ENCODE data around the gene LINC00305. TPM values are rescaled to one million over a fixed set of nuclear protein-coding genes. Genes with fewer than 3 reads are reported as not detected.

The LINC00305 gene
- polyA plus RNA-seq, 3 donors, result not detected

GRCh38 chr18:64131314-64131713 is 17.6 kb downstream of the LINC00305 start:
- no peak overlapping the region for H3K4me3 ChIP-seq (replicated peaks in 1 of 3; ENCODE audit: low read depth in 2 of 3, low read length in 3 of 3)
- H3K4me2 ChIP-seq (replicated peaks; ENCODE audit: extremely low read depth, low read length, poor library complexity, severe bottlenecking), result no peak overlapping the region
- Mint-ChIP-seq H3K9me3 (no peaks in the 10 kb centered on the region), H3K4me3 (no peak overlapping the region), H3K4me1 (no peaks in the 10 kb centered on the region), H3K36me3 (no peaks in the 10 kb centered on the region), H3K27me3 (ENCODE audit: low read depth in 3 of 3) (peaks cover 0 to 1% (median 0%) of the 10 kb centered on the region in 3 donors), H3K27ac (no peak overlapping the region)
- H3K79me2 ChIP-seq (ENCODE audit: insufficient read depth, low read length), result no peaks in the 10 kb centered on the region
- no peak overlapping the region for H2AFZ ChIP-seq (ENCODE audit: insufficient read depth, low read depth, low read length, poor library complexity, severe bottlenecking)
- H3K9ac ChIP-seq (ENCODE audit: insufficient read depth, low read length, poor library complexity, severe bottlenecking), result no peak overlapping the region
- H4K20me1 ChIP-seq (ENCODE audit: insufficient read depth, low read length), result no peaks in the 10 kb centered on the region
- no peaks in the 10 kb centered on the region for H3K36me3 ChIP-seq (replicated peaks in 1 of 2; ENCODE audit: control insufficient read depth in 1 of 2, insufficient read depth in 2 of 2, low read length in 2 of 2)
- no peak overlapping the region for H3K27ac ChIP-seq (ENCODE audit: low read depth in 1 of 2, low read length in 2 of 2)
- no peaks in the 10 kb centered on the region for H3K9me3 ChIP-seq (replicated peaks in 1 of 2; ENCODE audit: control insufficient read depth in 1 of 2, insufficient read depth in 1 of 2, low read length in 2 of 2)
- intact Hi-C loops (cut with micrococcal nuclease), result no loop called here
- H3K27me3 ChIP-seq (ENCODE audit: control insufficient read depth in 2 of 2, insufficient read depth in 2 of 2, low read length in 2 of 2), result no peaks in the 10 kb centered on the region
- 100% methylated on average over 1 of the region's 2 CpGs for WGBS (ENCODE audit: insufficient coverage)
- no peaks in the 10 kb centered on the region for H3K4me1 ChIP-seq (ENCODE audit: control insufficient read depth in 1 of 2, insufficient read depth in 2 of 2, low read length in 2 of 2)
- no peak for TF ChIP-seq CTCF (IDR thresholded peaks at IDR 0.05)
- no peak for DNase-seq

- no peaks in the 10 kb centered on the region for H4K20me1 ChIP-seq (ENCODE audit: insufficient read depth, low read length)
- Mint-ChIP-seq H3K9me3 (peaks cover 0 to 2% (median 0%) of the 10 kb centered on the region in 7 donors), H3K27me3 (ENCODE audit: low read depth in 3 of 3) (peaks cover 0 to 2% (median 0%) of the 10 kb centered on the region in 3 donors), H3K4me1 (no peaks in the 10 kb centered on the region), H3K4me3 (no peak overlapping the region), H3K36me3 (no peaks in the 10 kb centered on the region), H3K27ac (no peak overlapping the region)
- no peak for DNase-seq
- no peaks in the 10 kb centered on the region for H3K9me3 ChIP-seq (replicated peaks in 1 of 2; ENCODE audit: control insufficient read depth in 1 of 2, insufficient read depth in 1 of 2, low read length in 2 of 2)
- H3K4me1 ChIP-seq (ENCODE audit: control insufficient read depth in 1 of 2, insufficient read depth in 2 of 2, low read length in 2 of 2), result no peaks in the 10 kb centered on the region
- no peaks in the 10 kb centered on the region for H3K79me2 ChIP-seq (ENCODE audit: insufficient read depth, low read length)
- TF ChIP-seq CTCF (IDR thresholded peaks at IDR 0.05), result no peak
- intact Hi-C loops (cut with micrococcal nuclease), result no loop called here
- no peak overlapping the region for H3K4me3 ChIP-seq (replicated peaks in 1 of 3; ENCODE audit: low read depth in 2 of 3, low read length in 3 of 3)
- H3K27ac ChIP-seq (ENCODE audit: low read depth in 1 of 2, low read length in 2 of 2), result no peak overlapping the region
- no peak overlapping the region for H3K9ac ChIP-seq (ENCODE audit: insufficient read depth, low read length, poor library complexity, severe bottlenecking)
- no CpG with 5 or more reads among the region's 2 CpGs for WGBS (ENCODE audit: insufficient coverage)
- no peaks in the 10 kb centered on the region for H3K36me3 ChIP-seq (replicated peaks in 1 of 2; ENCODE audit: control insufficient read depth in 1 of 2, insufficient read depth in 2 of 2, low read length in 2 of 2)
- no peak overlapping the region for H2AFZ ChIP-seq (ENCODE audit: insufficient read depth, low read depth, low read length, poor library complexity, severe bottlenecking)
- no peaks in the 10 kb centered on the region for H3K27me3 ChIP-seq (ENCODE audit: control insufficient read depth in 2 of 2, insufficient read depth in 2 of 2, low read length in 2 of 2)
- no peak overlapping the region for H3K4me2 ChIP-seq (replicated peaks; ENCODE audit: extremely low read depth, low read length, poor library complexity, severe bottlenecking)
These were observed 21.7 kb downstream of the LINC00305 start for GRCh38 chr18:64127172-64127571.
